ENCODE results near the gene SAMD10. TPM values are rescaled to one million over a fixed set of nuclear protein-coding genes. Genes with fewer than 3 reads are reported as not detected.
A peak's percentile ranks its signal among the peaks of the same experiment; 100 is the strongest.

SAMD10 gene
- total and polyA plus RNA-seq, 2 donors: 1.8 to 3.8 TPM

GRCh38 chr20:63950701-63951397 is 28.6 kb downstream of the SAMD10 start:
- WGBS: 72% methylated on average over 20 of the region's 20 CpGs
- H3K4me1 ChIP-seq (ENCODE audit: insufficient read depth): no peaks in the 10 kb centered on the region
- DNase-seq (ENCODE audit: extremely low spot score): no peak
- no peak overlapping the region for H3K27ac ChIP-seq (ENCODE audit: low read depth)
- no peak overlapping the region for H3K4me3 ChIP-seq (ENCODE audit: low read depth, low read length)
- no peaks in the 10 kb centered on the region for H3K36me3 ChIP-seq (ENCODE audit: insufficient read depth)

- Histone ChIP-seq H3K4me3 (ENCODE audit: low read depth, low read length) (no peak overlapping the region), H3K4me1 (ENCODE audit: insufficient read depth) (no peaks in the 10 kb centered on the region), H3K36me3 (ENCODE audit: insufficient read depth) (peaks cover 1% of the 10 kb centered on the region), H3K27ac (ENCODE audit: low read depth) (peak overlapping the region; percentile 81)
- DNase-seq (ENCODE audit: extremely low spot score): no peak
- 61% methylated on average over 27 of the region's 27 CpGs for WGBS
Observed at GRCh38 chr20:63947638-63948456, 31.6 kb downstream of the SAMD10 start.

GRCh38 chr20:63946986-63947637 is 32.3 kb downstream of the SAMD10 start:
- H3K4me1 ChIP-seq (ENCODE audit: insufficient read depth): no peaks in the 10 kb centered on the region
- no peak for DNase-seq (ENCODE audit: extremely low spot score)
- no peak overlapping the region for H3K27ac ChIP-seq (ENCODE audit: low read depth)
- WGBS: 83% methylated on average over 15 of the region's 15 CpGs
- no peak overlapping the region for H3K4me3 ChIP-seq (ENCODE audit: low read depth, low read length)
- H3K36me3 ChIP-seq (ENCODE audit: insufficient read depth): peaks cover 2% of the 10 kb centered on the region

GRCh38 chr20:63945921-63946920 is 33.2 kb downstream of the SAMD10 start:
- Histone ChIP-seq H3K4me3 (ENCODE audit: low read depth, low read length) (no peak overlapping the region), H3K36me3 (ENCODE audit: insufficient read depth) (peaks cover 2% of the 10 kb centered on the region), H3K4me1 (ENCODE audit: insufficient read depth) (no peaks in the 10 kb centered on the region), H3K27ac (ENCODE audit: low read depth) (no peak overlapping the region)
- 93% methylated on average over 39 of the region's 39 CpGs for WGBS
- DNase-seq (ENCODE audit: extremely low spot score): no peak

- H3K36me3 ChIP-seq (ENCODE audit: insufficient read depth): peaks cover 2% of the 10 kb centered on the region
- no peaks in the 10 kb centered on the region for H3K4me1 ChIP-seq (ENCODE audit: insufficient read depth)
- no peak overlapping the region for H3K27ac ChIP-seq (ENCODE audit: low read depth)
- no peak for DNase-seq (ENCODE audit: extremely low spot score)
- whole genome bisulfite sequencing: 93% methylated on average over 17 of the region's 17 CpGs
- no peak overlapping the region for H3K4me3 ChIP-seq (ENCODE audit: low read depth, low read length)
Observed at GRCh38 chr20:63945031-63945658, 34.3 kb downstream of the SAMD10 start.

- Histone ChIP-seq H3K4me1 (ENCODE audit: insufficient read depth) (no peaks in the 10 kb centered on the region), H3K27ac (ENCODE audit: low read depth) (no peak overlapping the region), H3K4me3 (ENCODE audit: low read depth, low read length) (no peak overlapping the region), H3K36me3 (ENCODE audit: insufficient read depth) (peaks cover 2% of the 10 kb centered on the region)
- 90% methylated on average over 35 of the region's 35 CpGs for WGBS
- DNase-seq (ENCODE audit: extremely low spot score): no peak
Observed at GRCh38 chr20:63944078-63944941, 35.1 kb downstream of the SAMD10 start.

- H3K4me3 ChIP-seq (ENCODE audit: low read depth, low read length): no peak overlapping the region
- WGBS: 95% methylated on average over 3 of the region's 3 CpGs
- H3K4me1 ChIP-seq (ENCODE audit: insufficient read depth): no peaks in the 10 kb centered on the region
- H3K27ac ChIP-seq (ENCODE audit: low read depth): no peak overlapping the region
- DNase-seq (ENCODE audit: extremely low spot score): no peak
- H3K36me3 ChIP-seq (ENCODE audit: insufficient read depth): peaks cover 2% of the 10 kb centered on the region
Observed at GRCh38 chr20:63943808-63944077, 35.7 kb downstream of the SAMD10 start.

GRCh38 chr20:63942969-63943807 is 36.3 kb downstream of the SAMD10 start:
- Histone ChIP-seq H3K36me3 (ENCODE audit: insufficient read depth) (peaks cover 2% of the 10 kb centered on the region), H3K27ac (ENCODE audit: low read depth) (peak overlapping the region; percentile 3), H3K4me3 (ENCODE audit: low read depth, low read length) (no peak overlapping the region), H3K4me1 (ENCODE audit: insufficient read depth) (no peaks in the 10 kb centered on the region)
- DNase-seq (ENCODE audit: extremely low spot score): no peak
- whole genome bisulfite sequencing: 82% methylated on average over 19 of the region's 19 CpGs

- Histone ChIP-seq H3K27ac (ENCODE audit: low read depth) (peak overlapping the region; percentile 3), H3K4me1 (ENCODE audit: insufficient read depth) (no peaks in the 10 kb centered on the region), H3K4me3 (ENCODE audit: low read depth, low read length) (no peak overlapping the region), H3K36me3 (ENCODE audit: insufficient read depth) (peaks cover 2% of the 10 kb centered on the region)
- DNase-seq (ENCODE audit: extremely low spot score): no peak
- WGBS: 56% methylated on average over 30 of the region's 30 CpGs
Observed at GRCh38 chr20:63942250-63942951, 37.0 kb downstream of the SAMD10 start.

GRCh38 chr20:63941282-63942081 is 38.0 kb downstream of the SAMD10 start:
- DNase-seq (ENCODE audit: extremely low spot score): no peak
- WGBS: 66% methylated on average over 35 of the region's 39 CpGs
- H3K27ac ChIP-seq (ENCODE audit: low read depth): no peak overlapping the region
- peaks cover 2% of the 10 kb centered on the region for H3K36me3 ChIP-seq (ENCODE audit: insufficient read depth)
- H3K4me1 ChIP-seq (ENCODE audit: insufficient read depth): no peaks in the 10 kb centered on the region
- no peak overlapping the region for H3K4me3 ChIP-seq (ENCODE audit: low read depth, low read length)

Data from urinary bladder (tissue), 4 donors.